Neuron (in vitro differentiated cells): ENCODE data around the gene COL8A1.

Experiments used
- H2AFZ ChIP-seq: one replicate; pipeline ENCODE4 v1.6.1; 2013; ENCODE audit warnings: low read depth, mild to moderate bottlenecking, inconsistent platforms, low read length, moderate library complexity
- H3K27me3 ChIP-seq: one replicate; pipeline ENCODE4 v1.6.1; 2013; ENCODE audit warnings: low read length; ENCODE audit not compliant: insufficient read depth
- H3K36me3 ChIP-seq: one replicate; pipeline ENCODE4 v1.6.1; 2013; ENCODE audit warnings: low read length; ENCODE audit not compliant: insufficient read depth
- H3K4me1 ChIP-seq: one replicate; pipeline ENCODE4 v1.6.1; 2013; ENCODE audit warnings: low read length; ENCODE audit not compliant: insufficient read depth
- H3K4me3 ChIP-seq: 2 replicates; pipeline ENCODE4 v1.5.1; 2013; ENCODE audit warnings: mild to moderate bottlenecking, low read length, moderate library complexity
- H3K9me3 ChIP-seq: one replicate; pipeline ENCODE4 v1.6.1; 2013; ENCODE audit warnings: low read length

The COL8A1 gene

GRCh38 chr3:99709686-99710085, 71.3 kb downstream of the COL8A1 start:
- no peaks in the 10 kb centered on the region for H3K4me1 ChIP-seq
- no peaks in the 10 kb centered on the region for H3K9me3 ChIP-seq
- H2AFZ ChIP-seq, result no peak overlapping the region
- no peaks in the 10 kb centered on the region for H3K27me3 ChIP-seq
- no peaks in the 10 kb centered on the region for H3K36me3 ChIP-seq
- no peak overlapping the region for H3K4me3 ChIP-seq

GRCh38 chr3:99710094-99710493, 71.7 kb downstream of the COL8A1 start:
- H2AFZ ChIP-seq, result no peak overlapping the region
- H3K27me3 ChIP-seq, result no peaks in the 10 kb centered on the region
- H3K36me3 ChIP-seq, result no peaks in the 10 kb centered on the region
- no peaks in the 10 kb centered on the region for H3K4me1 ChIP-seq
- H3K9me3 ChIP-seq, result no peaks in the 10 kb centered on the region
- no peak overlapping the region for H3K4me3 ChIP-seq

DNA sequence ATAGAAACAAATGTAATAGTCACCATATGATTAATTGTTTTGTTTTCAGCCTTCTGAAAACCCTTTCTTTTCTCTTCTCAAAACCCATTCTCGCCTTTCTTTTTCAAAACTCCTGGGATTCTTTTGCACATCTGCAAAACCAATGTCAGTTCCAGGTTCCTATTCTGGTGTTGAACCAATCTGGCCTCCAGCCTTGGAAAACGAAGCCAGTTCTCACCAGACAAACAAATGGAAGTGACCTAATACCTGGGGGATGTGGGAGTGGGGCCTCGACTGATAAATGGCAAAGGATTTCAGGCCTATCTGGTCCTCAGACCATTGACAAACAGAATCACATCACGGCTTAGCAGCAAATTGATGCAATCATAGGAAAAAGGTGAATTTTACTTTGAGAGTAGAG, 73.0 kb downstream of the COL8A1 start:
- no peaks in the 10 kb centered on the region for H3K4me1 ChIP-seq
- H3K36me3 ChIP-seq, result no peaks in the 10 kb centered on the region
- H2AFZ ChIP-seq, result no peak overlapping the region
- H3K27me3 ChIP-seq, result no peaks in the 10 kb centered on the region
- H3K9me3 ChIP-seq, result no peaks in the 10 kb centered on the region
- no peak overlapping the region for H3K4me3 ChIP-seq

DNA sequence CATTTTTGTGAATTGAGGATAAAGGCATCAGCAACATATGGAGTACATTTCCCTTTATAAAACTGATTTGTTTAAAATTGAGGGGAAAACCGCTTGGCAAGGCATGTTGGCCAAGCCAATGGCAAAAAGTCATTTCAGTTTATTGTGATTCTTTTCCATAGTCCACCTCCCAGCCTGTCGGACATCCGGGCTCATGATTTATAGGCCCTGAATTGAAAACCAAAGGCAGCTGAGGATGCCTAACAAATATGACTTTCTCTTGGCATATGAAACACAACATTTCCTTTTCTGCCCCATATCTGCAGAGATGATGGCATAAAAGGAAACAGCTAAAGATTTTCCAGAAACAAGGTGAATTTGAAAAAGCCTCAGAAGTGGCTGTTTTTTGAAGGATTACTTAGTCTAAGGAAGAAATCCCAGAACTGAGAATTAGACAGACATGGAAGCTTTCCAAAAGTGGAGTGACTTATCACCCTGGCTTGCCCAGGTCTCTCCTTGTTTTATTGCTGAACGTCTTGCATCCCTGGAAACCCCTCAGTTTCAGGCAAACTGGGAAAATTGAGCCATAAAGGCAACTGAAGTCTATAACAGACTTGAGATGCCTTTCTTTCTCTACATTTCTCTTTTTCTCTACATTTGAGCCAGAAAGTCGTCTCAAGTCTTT, 74.0 kb downstream of the COL8A1 start:
- Histone ChIP-seq H3K27me3 (no peaks in the 10 kb centered on the region), H3K4me1 (peaks cover 5% of the 10 kb centered on the region), H2AFZ (no peak overlapping the region), H3K9me3 (no peaks in the 10 kb centered on the region), H3K4me3 (no peak overlapping the region), H3K36me3 (no peaks in the 10 kb centered on the region)

- H3K27me3 ChIP-seq, result no peaks in the 10 kb centered on the region
- H2AFZ ChIP-seq, result no peak overlapping the region
- H3K4me1 ChIP-seq, result peaks cover 5% of the 10 kb centered on the region
Observed at GRCh38 chr3:99713440-99713839, 75.0 kb downstream of the COL8A1 start.

GRCh38 chr3:99714146-99714545, 75.8 kb downstream of the COL8A1 start:
- H3K9me3 ChIP-seq, result no peaks in the 10 kb centered on the region
- H3K27me3 ChIP-seq, result no peaks in the 10 kb centered on the region
- H2AFZ ChIP-seq, result no peak overlapping the region
- peaks cover 5% of the 10 kb centered on the region for H3K4me1 ChIP-seq
- no peaks in the 10 kb centered on the region for H3K36me3 ChIP-seq
- no peak overlapping the region for H3K4me3 ChIP-seq

More at GRCh38 chr3:99713440-99713839, 75.0 kb downstream of the COL8A1 start:
- Histone ChIP-seq H3K4me3 (no peak overlapping the region), H3K9me3 (no peaks in the 10 kb centered on the region), H3K36me3 (no peaks in the 10 kb centered on the region)

DNA sequence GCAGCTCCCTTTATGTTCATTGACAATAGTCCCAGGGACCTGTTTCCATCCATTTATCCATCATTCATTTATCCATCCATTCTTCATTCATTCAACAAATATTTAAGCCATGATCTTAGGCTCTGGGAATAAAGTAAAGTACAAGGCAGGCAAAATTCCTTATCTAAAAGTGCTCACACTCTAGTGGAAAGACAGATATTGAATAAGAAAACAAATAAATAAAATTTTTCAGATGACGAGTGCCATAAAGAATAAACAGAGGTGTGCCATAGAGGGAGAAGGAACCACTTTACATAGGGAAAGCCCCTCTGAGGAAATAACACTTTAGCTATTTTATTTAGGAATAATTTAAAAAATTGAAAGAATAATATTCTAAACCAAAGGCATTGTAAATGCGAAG, 76.2 kb downstream of the COL8A1 start:
- Histone ChIP-seq H3K36me3 (no peaks in the 10 kb centered on the region), H3K9me3 (no peaks in the 10 kb centered on the region), H3K4me3 (no peak overlapping the region), H2AFZ (no peak overlapping the region), H3K27me3 (no peaks in the 10 kb centered on the region), H3K4me1 (peaks cover 5% of the 10 kb centered on the region)

- Histone ChIP-seq H3K36me3 (no peaks in the 10 kb centered on the region), H3K4me3 (no peak overlapping the region), H3K4me1 (peaks cover 5% of the 10 kb centered on the region)
Observed at GRCh38 chr3:99716463-99716995, 78.1 kb downstream of the COL8A1 start.

GRCh38 chr3:99720985-99721632, 82.7 kb downstream of the COL8A1 start:
- H3K4me1 ChIP-seq, result peaks cover 7% of the 10 kb centered on the region
- H3K27me3 ChIP-seq, result no peaks in the 10 kb centered on the region
- no peaks in the 10 kb centered on the region for H3K36me3 ChIP-seq
- H3K9me3 ChIP-seq, result no peaks in the 10 kb centered on the region
- H3K4me3 ChIP-seq, result no peak overlapping the region
- H2AFZ ChIP-seq, result no peak overlapping the region

More at GRCh38 chr3:99716463-99716995, 78.1 kb downstream of the COL8A1 start:
- Histone ChIP-seq H3K9me3 (no peaks in the 10 kb centered on the region), H2AFZ (no peak overlapping the region), H3K27me3 (no peaks in the 10 kb centered on the region)

DNA sequence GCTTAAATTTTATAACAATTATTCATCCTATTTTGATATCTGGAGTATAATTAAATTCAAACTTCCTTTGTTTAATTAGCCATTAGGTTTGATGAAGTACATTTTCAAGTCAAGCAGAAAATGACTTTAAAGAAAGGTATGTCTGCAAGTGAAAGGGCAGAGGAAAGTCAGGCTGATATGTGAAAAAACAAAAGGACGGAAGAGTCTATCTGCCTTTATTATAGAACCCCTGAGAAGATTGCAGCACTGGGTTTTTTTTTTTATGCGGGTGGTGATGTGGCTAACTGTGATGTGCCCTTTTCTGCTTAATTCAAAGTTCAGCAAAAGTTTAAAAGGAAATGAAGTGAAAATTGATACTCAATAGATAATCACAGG, 83.2 kb downstream of the COL8A1 start:
- Histone ChIP-seq H3K27me3 (no peaks in the 10 kb centered on the region), H3K9me3 (no peaks in the 10 kb centered on the region), H3K4me1 (peaks cover 5% of the 10 kb centered on the region), H2AFZ (no peak overlapping the region), H3K4me3 (no peak overlapping the region), H3K36me3 (no peaks in the 10 kb centered on the region)

GRCh38 chr3:99724276-99724675, 85.9 kb downstream of the COL8A1 start:
- Histone ChIP-seq H3K36me3 (no peaks in the 10 kb centered on the region), H3K9me3 (no peaks in the 10 kb centered on the region), H3K27me3 (no peaks in the 10 kb centered on the region), H3K4me3 (no peak overlapping the region), H3K4me1 (peaks cover 3% of the 10 kb centered on the region), H2AFZ (no peak overlapping the region)

DNA sequence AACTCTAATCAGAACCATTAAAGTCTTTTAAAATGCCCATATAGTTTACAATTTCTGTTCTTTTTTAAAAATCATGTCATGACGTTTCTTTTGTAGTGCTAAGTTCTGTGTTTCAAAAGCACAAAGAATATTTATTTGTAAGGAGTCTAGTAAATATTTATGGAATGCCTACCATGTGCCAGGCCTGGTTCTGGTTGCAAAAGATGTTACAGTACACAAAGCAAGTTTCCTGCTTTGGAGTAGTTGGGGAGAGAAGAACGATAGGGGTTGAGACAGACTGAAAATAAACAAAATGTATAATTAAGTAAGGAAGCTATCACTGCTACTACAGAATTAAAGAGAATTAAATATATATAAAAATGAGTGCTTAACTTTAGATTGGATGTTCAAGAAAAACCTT, 92.5 kb downstream of the COL8A1 start:
- H3K27me3 ChIP-seq, result no peaks in the 10 kb centered on the region
- no peaks in the 10 kb centered on the region for H3K36me3 ChIP-seq
- H3K4me3 ChIP-seq, result no peak overlapping the region
- no peaks in the 10 kb centered on the region for H3K4me1 ChIP-seq
- no peaks in the 10 kb centered on the region for H3K9me3 ChIP-seq
- H2AFZ ChIP-seq, result no peak overlapping the region

GRCh38 chr3:99731499-99731898, 93.1 kb downstream of the COL8A1 start:
- Histone ChIP-seq H3K9me3 (no peaks in the 10 kb centered on the region), H2AFZ (no peak overlapping the region), H3K27me3 (no peaks in the 10 kb centered on the region), H3K4me3 (no peak overlapping the region), H3K4me1 (no peaks in the 10 kb centered on the region), H3K36me3 (no peaks in the 10 kb centered on the region)
